NK-92 treated with Interleukin-12 subunit alpha and Interleukin-12 subunit beta, amount 100 ng/mL, for 24 hours (cell line): ENCODE measurements around the gene RPP25L.

Source experiments
- DNase-seq: peaks from one replicate; lab custom pipeline; 2025; lab: John Stamatoyannopoulos, UW

RPP25L gene

GRCh38 chr9:34568133-34568532 lies 43.8 kb downstream of the RPP25L start:
- no peak for DNase-seq

DNA sequence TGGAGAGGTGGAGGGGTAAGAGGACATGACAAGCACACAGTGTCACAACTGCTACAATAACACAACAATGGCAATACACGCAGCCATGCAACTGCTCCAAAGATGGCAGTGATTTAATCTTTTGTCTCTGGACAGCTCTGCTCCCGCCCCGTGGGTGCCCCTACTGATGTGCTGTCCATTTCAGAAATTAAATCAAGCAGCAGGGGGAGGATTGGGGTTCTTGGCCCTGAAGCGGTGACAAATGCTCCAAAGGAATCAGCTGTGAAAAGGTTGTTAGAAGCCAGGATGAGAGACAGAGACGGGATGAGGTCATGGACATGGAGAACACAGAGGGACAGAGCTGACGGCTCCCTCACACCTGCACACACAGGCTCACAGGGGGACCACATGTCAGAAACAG lies 44.9 kb downstream of the RPP25L start:
- DNase-seq = no peak

DNA sequence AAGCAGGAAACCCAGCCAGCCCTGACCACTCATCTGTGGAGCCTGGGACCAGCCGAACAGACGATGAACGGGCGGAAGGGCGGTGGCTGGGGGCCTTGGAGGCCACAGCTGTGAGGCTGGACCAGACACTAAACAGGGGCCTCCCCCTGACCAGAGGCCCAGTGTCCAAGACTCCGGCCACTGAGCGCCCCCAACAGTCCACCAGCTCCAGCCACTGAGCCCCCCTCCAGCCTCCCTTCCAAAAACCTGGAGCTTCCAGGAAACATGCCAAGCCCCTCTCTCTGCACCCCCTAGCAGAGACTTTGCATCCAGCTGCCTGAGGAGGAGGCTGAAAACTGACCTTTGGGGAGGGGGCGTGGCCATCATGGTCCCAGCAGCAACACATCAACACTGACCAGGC lies 45.6 kb downstream of the RPP25L start:
- no peak for DNase-seq

DNA sequence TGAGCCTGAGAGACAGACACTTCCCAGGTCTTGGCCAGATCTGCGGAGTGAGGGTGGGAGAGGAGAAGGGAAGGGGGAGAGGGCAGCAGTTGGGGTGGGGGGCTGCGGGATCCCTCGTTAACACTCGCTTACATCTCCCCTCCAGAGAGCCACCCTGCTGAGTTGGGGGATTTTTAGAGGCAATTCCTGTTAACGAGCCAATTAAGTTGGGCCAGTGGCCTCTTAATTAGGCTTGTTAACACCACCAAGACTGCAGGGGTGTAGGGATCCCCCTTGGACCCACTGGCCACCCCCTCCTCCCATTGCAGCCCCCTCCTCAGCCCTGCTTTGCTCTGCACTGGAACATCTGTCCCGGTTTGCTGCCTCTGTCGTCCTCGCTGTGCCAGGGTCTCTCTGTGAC lies 46.0 kb downstream of the RPP25L start:
- no peak for DNase-seq

DNA sequence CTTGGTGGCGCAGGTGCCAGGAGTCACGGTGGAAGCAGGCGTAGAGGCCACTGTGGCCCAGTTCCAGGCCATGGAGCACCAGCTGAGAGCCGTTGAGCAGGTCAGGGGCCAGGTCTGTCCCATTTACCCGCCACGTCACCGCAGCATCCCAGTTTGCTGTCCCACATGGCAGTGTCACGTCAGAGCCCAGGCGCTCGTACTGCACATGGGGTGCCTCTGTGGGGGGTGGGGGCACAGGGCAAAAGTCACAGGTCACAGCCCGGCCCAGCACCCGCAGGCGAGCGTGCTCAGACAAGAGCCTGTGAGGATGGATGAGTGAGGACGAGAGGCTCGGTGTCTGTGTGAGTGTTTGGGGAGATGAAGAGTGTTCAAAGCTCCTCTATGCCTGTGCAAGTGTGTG lies 47.3 kb downstream of the RPP25L start:
- no peak for DNase-seq

DNA sequence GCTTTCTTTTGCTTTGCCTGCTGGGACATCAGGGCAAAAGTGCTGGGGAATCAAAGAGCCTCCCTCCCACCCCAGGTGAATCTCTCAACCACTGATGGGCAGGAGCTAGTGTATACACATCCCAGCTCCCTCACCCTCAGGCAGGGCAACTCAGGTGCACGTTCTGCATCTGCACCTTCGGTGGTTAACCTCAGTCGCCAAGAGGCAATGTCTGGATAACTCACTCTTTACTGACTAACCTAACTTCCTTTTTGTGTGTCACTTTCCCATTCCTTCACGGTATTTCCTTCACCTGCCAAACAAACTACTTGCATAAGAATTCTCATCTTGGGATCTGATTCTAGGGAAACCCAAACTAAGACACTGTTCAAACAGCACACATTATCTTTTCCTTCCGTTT lies 48.6 kb downstream of the RPP25L start:
- no peak for DNase-seq

DNA sequence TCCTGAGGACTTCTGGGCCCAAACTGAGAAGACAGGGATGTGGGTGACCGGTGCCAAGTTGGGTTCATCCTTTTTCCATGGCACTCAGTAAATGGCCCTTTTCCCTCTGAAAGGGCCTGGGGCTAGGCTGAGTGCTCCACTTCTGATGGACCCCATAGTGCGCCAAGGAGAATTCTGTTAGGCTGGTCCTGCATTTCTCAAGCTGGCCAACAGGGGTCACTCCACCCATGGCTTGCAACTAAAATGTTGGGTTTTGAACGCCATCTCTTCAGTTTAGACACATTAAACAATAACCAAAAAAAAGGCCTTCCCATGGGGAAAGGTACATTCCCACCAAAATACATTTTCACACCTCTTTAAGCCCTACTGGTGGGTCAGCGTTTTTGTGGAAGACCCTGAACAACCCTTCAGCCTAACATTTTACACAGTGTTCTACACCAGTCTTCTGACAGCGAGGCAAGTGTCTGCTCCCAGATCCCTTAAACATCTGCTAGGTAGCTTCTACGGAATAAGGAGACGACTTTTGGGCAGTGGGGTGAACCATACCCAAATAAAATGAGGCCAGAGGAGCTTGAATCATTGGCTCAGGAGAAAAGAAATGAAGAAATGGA lies 49.7 kb downstream of the RPP25L start:
- DNase-seq = no peak

DNA sequence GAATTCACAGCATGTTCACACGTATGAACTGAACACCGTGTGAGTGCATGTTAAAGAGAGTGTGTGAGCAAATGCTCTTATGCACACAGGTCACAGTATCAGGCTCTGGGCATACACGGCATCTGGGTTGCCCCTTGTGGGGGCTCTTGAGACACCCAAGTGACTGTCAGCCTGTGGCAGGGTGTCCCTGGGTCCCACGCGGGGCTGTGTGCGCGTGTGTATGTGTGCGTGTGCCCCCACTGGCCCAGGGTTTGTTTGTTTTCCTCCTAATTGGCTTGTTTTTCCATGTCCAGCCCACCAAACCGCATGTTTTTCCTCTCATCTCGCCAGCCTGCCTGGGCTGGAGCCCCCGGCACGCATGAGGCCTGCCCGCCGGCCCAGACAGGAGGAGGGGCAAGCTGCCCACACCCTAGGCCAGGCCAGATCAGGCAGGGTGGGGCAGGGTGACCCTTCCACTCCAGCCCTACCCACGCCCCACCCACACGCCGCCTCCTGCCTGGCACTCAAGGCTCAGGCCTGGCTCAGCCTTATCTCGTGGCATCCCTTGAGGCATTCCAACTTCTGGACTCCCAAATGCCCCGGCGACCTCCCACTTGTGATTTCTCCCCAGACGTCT lies 51.2 kb downstream of the RPP25L start:
- DNase-seq = no peak
